GM19025 (cell line): ENCODE measurements around the gene AHR.

ENCODE experiments used
- ATAC-seq: cut with Tn5 transposase; IDR thresholded peaks from one replicate; pipeline ENCODE4 v1.9.1; 2021; ENCODE audit warnings: mild to moderate bottlenecking, low read depth, moderate library complexity; ENCODE audit not compliant: unreplicated experiment

The AHR gene

GRCh38 chr7:17302575-17303142, 4.2 kb downstream of the AHR start:
- ATAC-seq = no peak

GRCh38 chr7:17304926-17305325, 6.5 kb downstream of the AHR start:
- no peak for ATAC-seq

DNA sequence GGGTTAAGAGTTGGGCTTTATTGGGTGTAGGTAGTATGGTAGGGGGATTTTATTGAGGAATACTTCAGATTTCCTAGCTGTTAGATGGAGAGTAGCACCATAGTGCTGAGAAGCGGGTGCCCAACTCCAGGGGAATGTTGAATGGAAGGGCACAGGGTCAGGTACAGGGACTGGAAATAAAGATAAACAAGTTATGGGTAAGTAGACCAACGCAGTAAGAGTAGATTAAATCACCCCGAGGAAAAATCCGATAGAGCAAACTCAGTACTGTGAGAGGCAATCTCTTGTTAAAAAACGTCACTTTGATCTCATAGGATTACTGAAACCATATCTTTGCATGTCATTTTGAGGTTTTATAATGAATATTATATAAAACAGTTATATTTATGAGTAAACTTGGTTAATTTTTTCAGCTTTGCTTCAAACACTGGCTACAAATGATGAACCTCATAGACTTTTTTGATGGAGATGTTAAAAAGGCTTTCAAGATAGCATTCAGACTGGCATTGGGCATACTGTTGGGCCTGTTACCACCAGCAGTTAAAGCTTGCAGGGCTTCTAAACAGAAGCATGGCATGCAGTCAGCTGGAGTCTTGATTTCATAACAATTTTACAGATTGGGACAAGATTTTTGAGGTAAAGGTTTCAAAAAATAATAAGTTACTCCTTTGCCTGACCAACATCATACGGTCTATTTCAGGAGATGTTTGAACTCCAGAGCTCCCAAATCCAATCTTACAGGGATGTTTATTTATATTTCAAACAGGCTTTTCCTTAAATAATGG, 7.1 kb downstream of the AHR start:
- ATAC-seq = no peak

DNA sequence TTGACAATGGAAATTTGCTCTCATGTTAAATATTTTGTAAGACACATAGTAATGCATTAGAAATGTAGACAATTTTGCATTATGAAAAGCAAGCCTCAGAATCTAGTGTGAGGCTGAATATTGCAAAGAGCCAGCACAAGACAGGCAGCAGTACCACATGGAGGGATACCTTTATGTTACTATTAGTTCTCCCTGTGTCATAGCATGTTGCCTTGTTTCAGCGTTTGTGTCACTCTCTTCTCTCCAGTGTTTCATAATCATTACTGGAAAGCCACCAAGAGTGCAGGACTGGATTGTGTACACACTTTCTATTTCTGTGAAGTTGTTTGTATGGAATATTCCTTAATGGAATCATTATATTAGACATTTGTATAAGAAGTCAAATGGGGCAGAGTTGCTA, 8.5 kb downstream of the AHR start:
- ATAC-seq = no peak

DNA sequence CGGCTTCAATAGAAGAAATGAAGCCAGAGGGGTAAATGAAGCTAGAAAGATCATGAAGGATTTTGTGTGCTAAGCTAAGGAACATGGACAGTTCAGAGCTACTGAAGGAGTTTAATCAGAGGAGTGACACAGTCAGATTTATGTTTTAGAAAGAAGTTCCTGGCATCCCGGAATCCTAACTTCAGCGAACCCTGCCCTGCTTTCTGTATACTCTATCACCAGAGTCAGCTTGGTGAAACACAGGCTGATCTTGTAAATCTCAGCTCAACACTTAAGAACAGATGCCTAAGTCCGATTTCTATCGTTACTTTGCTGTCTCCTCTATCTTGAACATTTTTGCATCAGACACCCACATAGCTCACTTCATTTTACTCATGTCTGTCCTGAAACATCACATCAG, 9.1 kb downstream of the AHR start:
- ATAC-seq = no peak

GRCh38 chr7:17307969-17308648, 9.7 kb downstream of the AHR start:
- ATAC-seq = no peak

- ATAC-seq = no peak
Observed at GRCh38 chr7:17311194-17311593, 12.7 kb downstream of the AHR start.

DNA sequence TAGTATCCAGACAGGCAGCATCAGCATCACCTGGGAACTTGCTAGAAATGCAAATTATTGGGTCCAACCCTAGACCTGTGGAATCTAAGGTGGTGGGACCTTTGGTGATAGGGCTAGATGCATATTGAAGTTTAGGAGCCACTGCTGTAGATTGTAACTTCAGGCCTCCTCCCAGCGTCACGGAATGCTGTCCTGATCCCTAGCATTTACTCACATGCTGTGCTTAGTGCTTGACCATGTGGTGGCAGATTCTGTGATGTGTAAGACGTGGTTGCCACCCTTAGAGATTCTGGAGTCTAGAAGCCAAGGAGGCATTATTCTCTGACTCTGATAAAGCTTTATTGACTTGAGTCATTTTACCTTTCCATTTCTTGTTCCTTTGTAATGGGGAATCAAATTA, 13.5 kb downstream of the AHR start:
- ATAC-seq = no peak

- no peak for ATAC-seq
Observed at GRCh38 chr7:17312641-17313040, 14.2 kb downstream of the AHR start.

DNA sequence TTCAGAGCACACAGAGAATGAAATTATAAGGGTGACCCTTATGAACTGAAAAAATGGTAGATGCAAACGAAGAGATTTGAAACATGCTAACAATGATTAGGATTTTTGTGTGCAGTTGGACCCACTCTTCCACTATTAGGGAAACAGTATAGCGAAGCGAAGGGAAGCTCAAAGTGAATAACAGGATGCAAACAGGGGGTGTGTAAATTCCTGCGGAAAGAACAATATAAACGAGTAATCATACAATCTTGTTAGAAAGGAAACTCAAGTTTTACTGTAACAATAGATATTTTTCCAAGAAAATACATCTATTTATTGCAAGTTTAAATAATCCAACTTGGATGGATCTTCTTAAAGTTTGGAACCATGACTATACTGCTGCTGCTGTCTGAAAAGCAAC, 14.7 kb downstream of the AHR start:
- no peak for ATAC-seq

DNA sequence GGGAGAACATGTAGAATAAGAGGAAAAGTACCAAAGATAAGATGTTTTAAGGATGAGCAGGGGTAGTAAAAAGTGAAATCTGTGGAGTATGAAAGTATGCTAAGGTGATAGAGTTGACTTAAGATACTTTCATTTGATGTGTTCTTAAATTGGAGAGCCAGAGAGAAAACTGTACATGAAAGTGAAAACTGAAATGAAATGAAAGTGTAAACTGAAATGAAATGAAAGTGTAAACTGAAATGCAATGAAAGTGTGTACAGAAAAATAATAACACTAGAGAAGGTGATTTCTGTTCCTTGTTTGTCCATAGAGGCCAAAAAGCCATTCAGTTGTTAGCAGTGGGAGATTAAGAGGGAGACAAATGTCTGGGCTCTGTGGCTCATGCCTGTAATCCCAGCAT, 17.5 kb downstream of the AHR start:
- no peak for ATAC-seq

- ATAC-seq = no peak
Observed at GRCh38 chr7:17318146-17318545, 19.7 kb downstream of the AHR start.

DNA sequence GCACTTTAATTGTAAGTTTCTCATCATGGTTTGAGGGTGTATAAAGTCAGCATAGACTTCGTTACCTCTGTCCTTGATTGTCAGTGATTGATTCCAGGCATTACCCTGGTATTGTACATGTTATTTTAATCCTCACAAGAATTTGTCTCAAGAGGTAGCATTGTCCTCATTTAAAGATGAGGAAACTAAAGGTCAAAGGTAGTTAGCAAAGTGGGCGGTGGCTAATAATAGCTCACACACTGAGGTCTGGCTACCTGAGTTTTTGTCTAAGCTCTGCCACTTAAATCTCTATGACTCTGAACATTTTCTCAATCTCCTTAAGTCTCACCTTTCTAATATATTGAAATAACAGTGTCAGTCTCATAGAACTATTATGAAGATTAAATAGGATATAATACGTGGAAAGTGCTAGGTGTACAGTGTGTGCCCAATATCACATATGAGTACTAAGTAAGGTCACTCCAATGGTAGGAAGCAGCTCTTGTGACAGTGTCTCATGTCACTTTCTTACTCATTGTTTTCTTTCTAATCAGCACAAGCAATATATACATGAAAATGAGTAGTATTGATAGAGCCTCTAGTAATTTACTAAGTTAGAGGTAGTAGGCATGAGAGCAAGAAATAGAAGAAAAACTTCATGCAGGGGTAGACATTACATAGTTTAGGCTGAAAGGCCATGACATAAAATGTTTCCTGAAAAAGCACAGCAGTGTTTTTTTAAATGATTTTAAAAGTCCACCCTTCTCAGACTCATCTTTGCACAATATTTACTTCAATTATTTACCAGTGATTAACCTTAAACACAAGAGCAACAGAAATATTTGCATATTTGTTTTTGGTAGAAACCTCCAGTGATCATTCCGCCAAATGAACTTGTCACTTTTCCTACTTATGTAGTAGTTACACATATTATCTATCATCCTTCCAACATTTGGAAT, 21.0 kb downstream of the AHR start:
- ATAC-seq = no peak

DNA sequence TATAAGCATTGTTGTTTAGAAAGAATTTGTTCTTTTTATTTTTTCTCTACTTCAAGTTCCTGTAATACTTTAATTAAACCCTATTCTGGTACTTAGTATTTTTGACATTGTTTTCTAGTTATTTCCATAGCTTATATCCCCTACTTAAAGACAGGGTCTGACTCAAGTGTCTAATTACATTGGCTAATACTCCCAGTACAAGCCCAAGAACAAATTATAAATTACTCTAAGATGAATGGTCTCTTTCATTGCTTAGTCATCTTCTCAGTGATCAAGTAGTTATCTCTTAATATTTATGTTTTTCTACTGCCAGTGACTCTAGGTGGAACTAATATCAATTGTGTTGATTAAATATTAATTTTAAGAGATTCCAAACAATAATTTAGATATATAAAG, 21.6 kb downstream of the AHR start:
- ATAC-seq = no peak

GRCh38 chr7:17320657-17321056, 22.2 kb downstream of the AHR start:
- ATAC-seq = no peak

DNA sequence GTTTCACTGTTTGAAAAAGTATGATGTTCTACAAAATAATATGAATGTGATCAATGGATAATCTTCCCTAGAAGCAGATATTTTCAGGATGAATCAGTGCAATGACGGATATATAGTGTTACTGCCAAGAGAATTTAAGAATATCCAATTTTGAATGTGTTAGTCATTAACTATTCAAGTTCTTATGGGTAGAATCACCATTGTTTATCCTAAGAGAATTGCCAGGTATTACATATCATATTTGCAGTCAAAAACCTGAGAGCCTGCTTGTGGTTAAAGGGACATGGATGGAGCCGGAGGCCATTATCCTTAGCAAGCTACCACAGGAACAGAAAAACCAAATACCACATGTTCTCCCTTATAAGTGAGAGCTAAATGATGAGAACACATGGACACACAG, 26.9 kb downstream of the AHR start:
- no peak for ATAC-seq

DNA sequence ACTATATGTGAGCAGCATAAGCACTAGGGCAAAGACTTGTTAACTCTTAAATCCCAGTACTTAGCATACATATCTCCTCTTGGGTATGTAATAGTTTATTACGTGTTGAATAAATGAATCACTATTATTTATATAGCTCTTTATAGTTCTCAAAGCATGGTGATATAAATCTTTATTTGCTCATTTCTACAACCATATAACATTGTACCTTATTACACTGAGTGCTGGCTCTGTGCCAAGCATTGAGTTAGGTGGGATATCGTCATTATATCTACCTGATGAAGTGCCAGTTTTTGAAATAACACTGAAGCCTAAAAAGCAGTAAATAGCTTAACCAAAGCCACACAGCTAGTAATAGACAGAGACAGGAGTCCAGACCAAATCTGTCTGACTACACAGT, 27.9 kb downstream of the AHR start:
- ATAC-seq = no peak

DNA sequence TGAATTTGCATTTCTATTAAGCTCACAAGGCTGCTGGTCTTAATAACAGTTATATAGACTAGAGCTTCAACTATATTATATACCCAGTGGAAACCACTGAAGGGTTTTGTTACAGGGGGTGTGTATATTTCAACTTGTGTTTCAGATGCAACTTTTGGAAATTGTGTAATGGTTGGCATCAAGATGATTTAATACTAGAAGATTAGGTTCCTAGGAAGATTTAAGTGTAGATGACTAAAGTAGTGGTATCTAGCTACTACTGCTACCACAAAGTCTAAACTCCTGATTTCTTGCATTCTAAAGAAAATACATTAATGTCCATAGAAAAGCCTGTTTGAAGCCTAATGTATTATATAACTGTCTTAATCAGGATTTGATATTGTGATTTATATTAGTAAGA, 30.2 kb downstream of the AHR start:
- no peak for ATAC-seq

DNA sequence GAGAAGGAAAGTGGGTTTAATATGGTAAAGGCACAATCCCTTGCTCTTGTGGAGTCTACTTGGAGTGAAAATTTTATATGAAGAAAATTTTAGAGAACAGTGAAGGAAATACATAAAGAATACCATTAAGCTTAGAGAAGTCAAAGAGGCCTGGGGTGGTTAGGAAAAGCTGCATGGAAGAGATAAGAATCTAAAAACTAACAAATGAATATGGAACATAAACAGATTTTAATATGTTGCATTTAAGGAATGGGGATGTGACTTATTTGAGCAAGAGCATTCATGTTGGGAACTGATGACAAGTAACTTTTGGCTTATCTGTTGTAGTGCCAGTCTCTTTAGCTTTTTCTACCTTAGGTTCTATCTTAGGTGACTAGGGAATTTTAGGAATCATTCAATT, 31.0 kb downstream of the AHR start:
- no peak for ATAC-seq

DNA sequence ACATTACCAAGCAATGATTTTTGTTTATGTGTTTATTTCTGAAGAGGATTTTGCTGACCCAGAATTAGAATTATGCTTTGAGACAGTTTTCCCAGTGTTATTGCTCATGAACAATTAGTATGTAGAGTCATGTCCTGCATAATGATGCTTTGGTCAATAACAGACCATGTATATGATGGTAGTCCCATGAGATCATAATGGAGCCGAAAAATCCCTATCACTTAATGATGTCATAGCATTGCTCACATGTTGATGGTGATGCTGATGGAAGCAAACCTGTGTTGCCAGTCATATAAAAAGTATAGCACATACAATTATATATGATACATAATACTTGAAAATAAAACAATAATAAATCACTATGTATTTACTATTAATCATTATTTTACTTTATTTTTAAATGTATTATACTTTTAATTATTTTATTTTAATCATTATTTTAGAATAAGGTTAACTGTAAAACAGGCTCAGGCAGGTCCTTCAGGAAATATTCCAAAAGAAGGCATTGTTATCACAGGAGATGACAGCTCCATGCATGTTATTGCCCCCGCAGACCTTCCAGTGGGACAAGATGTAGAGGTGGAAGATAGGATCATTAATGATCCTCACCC, 33.5 kb downstream of the AHR start:
- ATAC-seq = no peak
